DLD1 (cell line): ENCODE data around the gene UGT2B7.
"Not testable (repeated sequence)": the region's sequence is repeated elsewhere in the genome, so short reads cannot be mapped to it uniquely, and the experiment has no call there.

Experiments
- in situ Hi-C: cut with HindIII; loops from 2 replicates; pipeline ENCODE4 v1.10.0; 2017; ENCODE audit warnings: low sequenced_read_pairs

UGT2B7 gene

DNA sequence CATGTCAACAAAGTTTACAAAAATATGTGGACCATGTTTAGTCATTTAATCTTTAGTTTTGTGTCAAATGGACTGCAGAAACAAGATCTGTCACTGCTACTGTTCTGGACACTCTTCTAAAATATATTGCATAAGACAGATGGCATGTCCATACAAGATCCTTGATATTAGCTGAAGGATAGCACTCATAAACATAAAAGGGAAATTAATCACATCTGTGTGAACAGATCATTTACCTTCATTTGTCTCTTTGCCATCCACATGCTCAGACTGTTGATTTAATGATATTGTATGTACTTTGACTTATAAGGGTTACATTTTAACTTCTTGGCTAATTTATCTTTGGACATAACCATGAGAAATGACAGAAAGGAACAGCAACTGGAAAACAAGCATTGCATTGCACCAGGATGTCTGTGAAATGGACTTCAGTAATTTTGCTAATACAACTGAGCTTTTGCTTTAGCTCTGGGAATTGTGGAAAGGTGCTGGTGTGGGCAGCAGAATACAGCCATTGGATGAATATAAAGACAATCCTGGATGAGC, at the start of gene UGT2B7:
UGT2B7 (plus strand) TSS at position 364 of the 546 bp plus-strand sequence; CDS start at position 411, 47 bp downstream.
- in situ Hi-C loops = no loop called here

DNA sequence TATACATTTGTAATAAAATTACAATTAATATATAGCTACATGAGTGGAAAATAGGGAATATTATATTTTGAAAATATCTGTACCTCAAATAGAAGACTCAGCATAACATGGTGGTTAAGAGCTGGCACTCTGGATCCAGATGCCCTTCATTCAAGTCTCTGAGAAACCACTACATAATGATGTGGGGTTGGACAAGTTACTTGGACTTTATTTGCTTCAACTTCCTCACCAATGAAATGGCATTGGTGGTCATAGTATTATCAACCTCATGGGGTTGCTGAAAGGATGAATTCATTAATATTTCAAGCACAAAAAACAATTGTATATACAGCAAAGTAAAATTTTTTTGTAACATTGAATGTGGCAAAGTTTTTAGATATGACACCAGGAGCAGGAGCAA, 46.4 kb upstream of the UGT2B7 start:
- in situ Hi-C loops = no loop called here

DNA sequence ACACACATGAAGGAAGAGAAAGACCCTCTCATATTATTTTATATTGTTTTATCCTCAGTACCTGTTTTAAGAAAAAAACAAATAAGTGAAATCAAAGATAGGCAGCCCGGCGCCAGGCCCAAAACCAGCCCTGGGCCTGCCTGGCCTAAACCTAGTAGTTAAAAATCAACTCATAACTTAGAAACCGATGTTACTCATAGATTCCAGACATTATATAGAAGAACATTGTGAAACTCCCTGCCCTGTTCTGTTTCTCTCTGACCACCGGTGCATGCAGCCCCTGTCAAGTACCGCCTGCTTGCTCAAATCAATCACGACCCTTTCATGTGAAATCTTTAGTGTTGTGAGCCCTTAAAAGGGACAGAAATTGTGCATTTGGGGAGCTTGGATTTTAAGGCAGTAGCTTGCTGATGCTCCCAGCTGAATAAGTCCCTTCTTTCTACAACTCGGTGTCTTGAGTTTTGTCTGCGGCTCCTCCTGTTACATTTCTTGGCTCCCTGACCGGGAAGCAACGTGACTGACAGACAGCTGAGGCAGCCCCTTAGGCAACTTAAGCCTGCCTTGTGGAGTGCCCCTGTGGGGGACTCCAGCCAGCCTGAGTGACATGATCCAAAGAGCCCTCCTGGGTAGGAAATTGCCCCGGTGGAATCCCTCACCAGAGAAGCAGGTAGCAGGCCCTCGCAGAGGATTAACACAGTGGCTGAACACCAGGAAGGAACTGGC, 45.3 kb upstream of the UGT2B7 start:
- in situ Hi-C loops = not testable (repeated sequence)

DNA sequence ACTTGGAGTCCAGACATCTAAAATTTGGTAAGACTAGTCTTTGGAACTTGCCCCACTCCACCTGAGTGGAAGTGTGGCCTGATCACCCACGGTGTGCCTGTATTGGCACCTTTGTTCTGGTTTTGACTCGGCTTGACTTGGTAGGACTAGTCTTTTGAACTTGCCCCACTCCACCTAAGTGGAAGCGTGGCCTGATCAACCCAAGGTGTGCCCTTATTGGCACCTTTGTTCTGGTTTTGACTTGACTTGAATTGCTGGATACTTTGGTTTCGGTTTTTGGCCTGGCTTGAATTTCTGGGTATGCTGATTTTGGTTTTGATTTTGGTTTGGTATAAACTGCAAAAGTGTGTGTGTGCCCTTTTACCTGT, 44.7 kb upstream of the UGT2B7 start:
- in situ Hi-C loops = no loop called here

DNA sequence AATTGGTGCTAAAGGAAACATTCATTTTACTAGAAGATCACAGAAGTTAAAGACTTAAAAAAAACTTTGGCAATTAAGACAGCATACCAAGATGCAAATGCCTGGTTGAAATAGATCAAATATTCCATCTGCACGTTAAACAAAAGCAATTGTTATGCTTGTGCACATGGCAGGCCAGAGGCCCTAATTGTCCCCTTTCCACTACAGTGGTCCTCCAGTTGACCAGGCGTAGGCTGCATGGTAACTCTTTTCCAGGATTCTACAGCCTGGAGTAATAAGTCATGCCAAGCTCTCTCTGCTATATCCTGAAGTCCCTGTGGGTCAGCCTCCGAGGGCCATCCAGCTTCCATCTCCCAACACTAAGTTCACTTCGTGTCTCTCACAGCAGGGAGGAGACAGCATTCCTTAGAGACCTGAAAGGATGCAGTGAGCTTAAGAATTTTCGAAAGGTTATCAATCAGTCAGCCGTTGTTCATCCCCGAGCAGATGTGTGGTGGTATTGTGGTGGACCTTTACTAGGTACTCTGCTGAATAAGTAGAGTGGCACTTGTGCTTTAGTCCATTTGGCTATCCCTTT, 42.9 kb upstream of the UGT2B7 start:
- in situ Hi-C loops = not testable (repeated sequence)

DNA sequence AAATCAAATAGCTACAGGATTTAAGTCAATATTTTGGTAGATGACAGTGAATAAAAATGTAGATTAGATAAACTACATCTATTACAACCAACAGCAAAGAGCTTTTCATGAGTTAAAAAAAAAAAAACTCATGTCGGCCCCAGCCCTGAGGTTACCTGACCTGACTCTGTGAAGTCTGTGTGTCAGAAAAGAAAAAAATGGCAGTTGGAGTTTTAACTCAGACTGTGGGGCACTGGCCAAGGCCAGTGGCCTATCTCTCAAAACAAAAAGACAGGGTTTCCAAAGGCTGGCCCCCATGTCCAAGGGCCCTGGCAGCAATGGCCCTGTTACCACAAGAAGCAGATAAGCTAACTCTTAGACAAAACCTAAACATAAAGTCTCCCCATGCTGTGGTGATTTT, 42.2 kb upstream of the UGT2B7 start:
- in situ Hi-C loops = not testable (repeated sequence)

DNA sequence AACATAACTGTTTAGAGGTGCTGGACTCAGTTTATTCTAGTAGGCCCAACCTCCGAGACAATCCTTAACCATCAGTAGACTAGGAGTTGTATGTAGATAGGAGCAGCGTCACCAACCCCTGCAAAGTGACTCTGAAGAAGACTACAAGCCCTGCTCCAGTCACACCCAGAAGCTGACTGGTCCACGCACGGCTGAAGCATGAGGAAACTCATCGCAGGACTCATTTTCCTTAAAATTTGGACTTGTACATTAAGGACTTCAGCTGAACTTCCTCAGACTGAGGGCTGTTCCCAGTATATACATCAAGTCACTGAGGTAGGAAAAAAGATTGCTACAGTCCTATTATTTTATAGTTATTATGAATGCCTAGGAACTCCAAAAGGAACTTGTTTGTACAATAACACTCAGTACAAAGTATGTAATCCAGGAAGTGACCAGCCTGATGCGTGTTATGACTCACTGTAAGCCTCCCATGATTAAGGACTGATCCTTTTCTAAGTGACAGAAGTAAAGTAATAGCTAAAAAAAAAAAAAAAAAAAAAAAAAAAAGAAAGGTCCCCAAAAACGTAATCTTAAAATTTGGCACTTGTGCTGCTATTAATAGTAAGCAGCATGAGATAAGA, 41.6 kb upstream of the UGT2B7 start:
- in situ Hi-C loops = no loop called here

DNA sequence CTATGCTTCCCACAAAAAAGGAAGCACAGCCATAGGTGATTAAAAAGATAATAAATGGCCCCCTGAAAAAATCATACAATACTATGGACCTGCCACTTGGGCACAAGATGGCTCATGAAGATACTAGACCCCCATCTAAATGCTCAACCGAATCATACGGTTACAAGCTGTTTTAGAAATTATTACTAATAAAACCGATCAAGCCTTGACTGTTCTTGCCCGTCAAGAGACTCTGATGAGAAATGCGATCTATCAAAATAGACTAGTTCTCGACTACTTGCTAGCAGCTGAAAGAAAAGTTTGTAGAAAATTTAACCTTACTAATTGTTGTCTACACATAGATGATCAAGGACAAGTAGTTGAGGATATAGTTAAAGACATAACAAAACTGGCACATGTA, 40.1 kb upstream of the UGT2B7 start:
- in situ Hi-C loops = no loop called here

DNA sequence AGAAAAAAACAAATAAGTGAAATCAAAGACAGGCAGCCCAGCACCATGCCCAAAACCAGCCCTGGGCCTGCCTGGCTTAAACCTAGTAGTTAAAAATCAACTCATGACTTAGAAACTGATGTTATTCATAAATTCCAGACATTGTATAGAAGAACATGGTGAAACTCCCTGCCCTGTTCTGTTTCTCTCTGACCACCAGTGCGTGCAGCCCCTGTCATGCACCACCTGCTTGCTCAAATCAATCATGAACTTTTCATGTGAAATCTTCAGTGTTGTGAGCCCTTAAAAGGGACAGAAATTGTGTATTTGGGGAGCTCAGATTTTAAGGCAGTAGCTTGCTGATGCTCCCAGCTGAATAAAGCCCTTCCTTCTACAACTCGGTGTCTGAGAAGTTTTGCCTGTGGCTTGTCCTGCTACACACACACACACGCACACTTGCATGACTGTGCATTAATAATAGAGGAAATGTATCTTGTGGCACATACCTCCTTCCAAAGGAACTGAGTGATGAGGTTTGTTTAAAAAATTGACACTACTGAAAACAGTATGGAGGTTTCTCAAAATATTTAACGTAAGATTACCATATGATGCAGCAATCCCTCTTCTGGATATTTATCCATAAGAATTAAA, 39.2 kb upstream of the UGT2B7 start:
- in situ Hi-C loops = no loop called here

DNA sequence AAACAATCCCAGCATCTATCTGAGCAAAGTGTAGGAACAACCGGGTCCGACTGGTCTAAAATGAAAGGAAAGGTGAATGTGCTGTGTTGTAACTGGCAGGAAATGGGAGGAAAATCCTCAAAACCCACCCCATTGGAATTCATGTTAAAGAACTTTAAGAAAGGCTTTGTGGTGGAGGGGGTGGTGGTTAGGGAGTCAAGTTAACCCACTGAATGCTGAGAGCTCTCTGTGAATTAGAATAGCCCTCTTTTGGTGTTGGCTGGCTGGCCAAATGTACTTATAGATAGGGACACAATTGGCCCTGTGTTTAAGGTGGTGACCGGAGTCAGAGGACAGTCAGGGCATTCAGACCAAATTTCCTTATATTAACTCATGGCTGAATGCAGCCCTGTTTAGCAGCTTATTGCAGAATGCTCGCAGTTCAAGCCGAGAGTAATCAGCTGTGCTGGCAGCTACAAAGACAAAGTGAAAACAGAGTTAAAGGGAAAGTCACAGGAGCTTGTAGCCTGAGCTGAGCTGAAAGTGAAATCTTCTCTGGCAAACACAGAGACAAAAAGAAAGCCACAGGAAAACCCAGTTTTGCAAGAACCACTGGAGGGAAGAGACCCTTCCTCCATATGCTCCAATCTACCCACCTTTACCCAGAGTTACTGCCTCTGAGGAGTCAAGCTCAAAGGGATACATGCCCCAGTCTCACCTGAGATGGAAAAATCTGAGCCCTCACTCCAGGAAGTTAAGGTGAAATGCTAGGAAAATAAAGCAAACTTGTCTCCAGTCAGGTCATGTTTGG, 38.5 kb upstream of the UGT2B7 start:
- in situ Hi-C loops = no loop called here

DNA sequence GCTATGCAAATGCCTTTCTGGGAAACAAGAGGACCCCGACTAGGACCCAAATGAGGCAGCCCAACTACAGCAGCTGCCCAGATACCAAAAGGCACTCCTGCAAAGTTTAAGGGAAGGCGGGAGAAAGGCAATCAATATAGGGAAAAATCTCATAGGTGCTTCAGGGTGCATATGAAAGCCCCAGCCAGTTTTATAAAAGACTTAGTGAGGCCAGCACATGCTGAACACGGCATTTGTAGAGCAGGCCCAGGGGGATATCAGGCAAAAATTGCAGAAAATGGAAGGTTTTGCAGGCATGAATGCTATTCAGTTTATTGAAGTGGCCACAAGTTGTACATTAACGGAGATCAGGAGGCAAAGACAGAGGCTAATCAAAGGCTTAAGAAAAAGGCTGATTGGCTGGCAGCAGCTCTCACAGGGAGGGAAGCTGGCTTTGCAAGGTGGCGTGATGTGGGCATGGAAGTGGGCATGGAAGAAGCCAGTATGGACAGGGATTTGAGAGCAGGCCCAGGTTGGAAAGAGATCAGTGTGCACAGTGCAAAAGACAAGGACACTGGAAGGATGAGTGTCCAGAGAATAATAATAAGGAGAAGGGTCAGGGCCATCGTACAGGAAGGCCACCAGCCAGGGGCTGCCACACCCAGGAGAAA, 37.7 kb upstream of the UGT2B7 start:
- in situ Hi-C loops = no loop called here

DNA sequence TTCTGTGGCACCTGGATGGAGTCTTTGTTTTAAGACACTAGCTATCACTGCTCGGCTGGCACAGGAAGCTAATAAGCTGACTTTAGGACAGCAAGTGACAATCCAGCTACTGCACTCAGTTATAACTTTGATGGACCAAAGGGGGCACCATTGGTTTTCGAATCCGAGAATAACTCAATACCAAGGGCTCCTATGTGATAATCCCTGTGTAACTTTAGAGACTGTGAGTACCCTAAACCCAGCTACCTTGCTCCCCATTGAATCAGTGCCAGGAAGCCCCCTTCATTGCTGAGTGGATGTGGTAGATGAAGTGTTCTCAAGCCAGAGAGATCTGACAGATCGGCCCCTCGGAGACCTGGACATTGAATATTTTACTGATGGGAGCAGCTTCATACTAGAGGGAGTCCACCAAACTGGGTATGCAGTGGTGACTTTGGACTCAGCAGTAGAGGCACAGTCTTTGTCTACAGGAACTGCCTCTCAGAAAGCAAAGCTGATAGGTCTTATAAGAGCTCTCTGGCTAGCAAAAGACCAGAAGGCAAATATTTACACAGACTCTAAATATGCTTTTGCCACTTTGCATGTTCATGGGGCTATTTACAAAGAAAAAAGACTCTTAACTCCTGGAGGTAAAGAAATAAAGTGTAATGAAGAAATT, 35.5 kb upstream of the UGT2B7 start:
- in situ Hi-C loops = no loop called here

DNA sequence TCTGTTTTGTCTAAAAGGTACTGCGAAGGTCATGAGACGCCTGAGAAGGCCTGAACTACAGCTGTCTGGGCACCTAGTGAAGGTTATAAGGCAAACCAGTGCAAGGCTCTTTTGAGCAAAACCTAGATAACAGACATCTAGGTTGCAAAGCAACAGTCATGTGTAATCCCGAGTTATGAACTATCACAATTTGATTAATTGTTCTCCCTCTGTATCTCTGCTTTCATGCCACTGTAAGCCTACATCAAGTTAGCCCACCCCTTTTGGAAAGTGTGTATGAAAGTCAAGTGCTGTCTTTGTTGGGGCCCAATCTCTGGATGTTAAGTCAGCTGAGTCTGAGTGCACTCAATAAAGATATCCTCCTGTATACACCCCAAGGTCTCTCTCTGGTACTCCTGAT, 31.9 kb upstream of the UGT2B7 start:
- in situ Hi-C loops = no loop called here

DNA sequence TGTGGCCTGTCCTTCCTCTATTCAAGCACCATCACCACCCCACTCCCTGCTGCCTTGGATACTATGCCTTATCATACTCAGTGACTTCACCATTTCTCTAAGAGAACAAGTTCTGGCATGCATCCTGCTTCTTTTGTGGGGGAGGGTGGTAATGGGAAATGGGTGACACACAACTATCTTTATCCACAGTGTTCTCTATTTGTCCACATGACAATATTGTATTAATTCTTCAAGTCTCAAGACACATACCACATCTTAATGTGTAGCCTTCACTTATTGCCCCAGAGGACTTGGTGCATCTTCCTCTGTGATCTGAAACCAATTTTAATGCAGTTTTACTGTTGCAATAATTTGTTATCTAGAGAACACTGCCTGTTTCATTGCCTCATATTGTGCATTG, 29.3 kb upstream of the UGT2B7 start:
- in situ Hi-C loops = no loop called here

DNA sequence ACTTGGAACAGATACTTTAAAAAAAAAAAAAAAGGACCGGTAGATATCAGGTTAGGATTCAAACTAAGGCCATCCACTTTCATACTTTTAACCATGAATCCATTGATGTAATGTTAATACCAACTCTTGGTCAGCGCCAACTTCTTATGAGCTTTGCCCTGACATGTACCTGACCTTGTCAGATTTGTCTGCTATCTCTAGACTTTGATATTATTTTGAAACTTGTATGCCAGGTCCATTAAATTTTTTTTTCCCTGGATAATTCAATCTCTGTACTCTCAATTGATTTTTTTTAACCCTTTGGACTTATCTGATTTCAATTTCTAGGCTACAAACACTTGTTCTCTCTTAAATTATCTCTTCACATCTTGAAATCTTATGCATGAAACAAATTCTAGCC, 27.2 kb upstream of the UGT2B7 start:
- in situ Hi-C loops = no loop called here

DNA sequence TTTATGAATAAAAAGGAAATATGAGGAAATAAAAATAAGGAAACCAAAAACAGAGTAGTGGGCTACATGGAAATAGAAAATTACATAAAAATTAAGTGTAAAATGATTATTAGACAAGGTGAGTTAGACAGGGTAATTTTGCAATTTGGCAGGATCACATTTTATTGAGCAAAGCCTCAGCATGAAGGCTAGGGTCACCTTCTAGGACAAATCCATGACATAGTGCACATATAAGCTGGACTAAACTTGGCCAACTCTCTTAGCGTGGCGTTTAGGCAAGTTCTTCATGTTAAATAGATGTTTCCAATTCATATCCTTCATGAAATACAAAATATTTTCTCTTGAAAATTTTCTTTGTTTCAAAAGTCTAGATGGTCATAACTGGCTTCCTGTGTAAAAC, 25.7 kb upstream of the UGT2B7 start:
- in situ Hi-C loops = no loop called here

DNA sequence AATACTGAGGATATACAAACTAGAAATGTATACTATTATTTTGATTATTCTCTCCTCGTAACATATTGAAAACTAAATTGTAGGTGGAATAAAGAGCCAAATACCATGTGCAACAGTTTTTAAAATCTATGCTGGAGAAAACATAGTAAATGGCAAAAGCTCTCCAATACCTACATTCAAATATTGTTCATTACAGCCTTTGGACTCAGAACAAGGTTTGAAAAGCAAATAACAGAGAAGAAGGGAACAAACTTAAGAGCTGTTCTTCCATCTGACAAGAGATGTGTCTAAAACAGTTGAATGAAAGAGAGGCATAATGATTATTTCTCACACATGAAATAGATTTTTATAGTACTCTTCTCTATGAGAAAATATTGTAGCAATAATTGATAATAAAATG, 25.0 kb upstream of the UGT2B7 start:
- in situ Hi-C loops = no loop called here

DNA sequence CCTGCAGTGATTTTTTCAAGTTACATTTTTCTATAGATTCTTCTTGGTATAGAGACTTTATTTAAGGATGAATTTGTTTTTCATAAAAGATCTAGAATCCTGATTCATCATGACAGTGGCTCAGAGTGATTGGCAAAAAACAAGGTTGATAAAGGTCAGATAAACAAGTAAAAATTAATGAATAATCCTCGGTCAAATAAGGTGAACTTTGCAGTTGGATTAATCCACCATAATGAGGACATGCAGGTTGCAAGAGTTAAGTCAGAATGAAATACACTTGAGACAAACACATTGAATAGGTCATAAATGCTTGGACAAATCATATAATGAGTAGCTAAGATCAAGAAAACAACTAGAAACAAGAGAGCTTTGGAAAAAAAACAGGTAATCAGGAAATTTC, 22.9 kb upstream of the UGT2B7 start:
- in situ Hi-C loops = no loop called here

DNA sequence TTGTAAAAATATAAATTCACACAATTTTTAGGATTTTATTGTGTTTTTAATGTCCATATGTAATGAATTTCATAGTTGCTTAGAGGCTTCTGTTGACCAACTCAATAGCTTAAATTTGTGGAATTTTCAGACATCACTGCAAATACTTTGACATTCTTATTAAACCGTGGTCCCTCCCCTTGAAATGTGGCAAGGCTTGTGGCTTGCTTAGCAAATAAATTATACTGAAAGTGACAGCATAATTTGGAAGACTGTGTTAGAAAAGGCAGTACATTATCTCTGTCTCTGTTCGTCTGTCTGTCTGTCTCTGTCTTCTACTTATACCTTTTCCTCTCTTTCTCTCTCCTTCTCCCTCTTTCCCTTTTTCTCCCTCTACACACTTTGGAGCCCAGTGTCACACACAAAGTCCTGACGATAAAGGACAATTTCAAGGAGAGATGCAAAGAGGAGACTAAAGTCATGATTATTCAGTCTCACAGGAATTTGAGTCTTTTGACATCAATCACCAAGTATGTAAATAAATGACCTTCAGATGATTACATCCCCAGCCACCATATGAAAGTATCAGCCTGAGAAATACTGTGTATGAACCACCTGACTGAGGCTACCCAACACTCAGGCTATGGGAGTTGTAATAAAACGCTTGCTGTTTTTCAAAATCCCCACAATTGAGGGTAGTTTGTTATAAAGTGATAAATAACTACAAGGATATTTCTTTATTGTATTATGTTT, 21.0 kb upstream of the UGT2B7 start:
- in situ Hi-C loops = no loop called here
